Mucosa of stomach (tissue), 1 donor: ENCODE data around the gene NLRP6.

ENCODE experiments used
- H3K27me3 ChIP-seq: one replicate; pipeline ENCODE4 v1.7.0; 2013; ENCODE audit warnings: mild to moderate bottlenecking, low read length; ENCODE audit not compliant: control insufficient read depth, insufficient read depth
- H3K36me3 ChIP-seq: one replicate; pipeline ENCODE4 v1.7.0; 2013; ENCODE audit warnings: low read length; ENCODE audit not compliant: control insufficient read depth, insufficient read depth
- H3K4me1 ChIP-seq: one replicate; pipeline ENCODE4 v1.7.0; 2013; ENCODE audit warnings: mild to moderate bottlenecking, low read length; ENCODE audit not compliant: control insufficient read depth, insufficient read depth
- H3K4me3 ChIP-seq: one replicate; pipeline ENCODE4 v1.7.0; 2013; ENCODE audit warnings: low read length
- H3K9ac ChIP-seq: one replicate; pipeline ENCODE4 v1.7.0; 2013; ENCODE audit warnings: mild to moderate bottlenecking, low read length, moderate library complexity
- H3K9me3 ChIP-seq: one replicate; pipeline ENCODE4 v1.7.0; 2013; ENCODE audit warnings: mild to moderate bottlenecking, low read length, moderate library complexity; ENCODE audit not compliant: control insufficient read depth
- donor health status: Pancreatic carcinoma.

The NLRP6 gene

GRCh38 chr11:293852-294661 is 15.8 kb downstream of the NLRP6 start:
- Histone ChIP-seq H3K4me3 (no peak overlapping the region), H3K36me3 (no peaks in the 10 kb centered on the region), H3K27me3 (peaks cover 26% of the 10 kb centered on the region), H3K4me1 (peaks cover 13% of the 10 kb centered on the region), H3K9me3 (no peaks in the 10 kb centered on the region), H3K9ac (no peak overlapping the region)

GRCh38 chr11:294780-295179 is 16.6 kb downstream of the NLRP6 start:
- Histone ChIP-seq H3K4me1 (peaks cover 8% of the 10 kb centered on the region), H3K9ac (no peak overlapping the region), H3K36me3 (no peaks in the 10 kb centered on the region), H3K4me3 (no peak overlapping the region), H3K9me3 (no peaks in the 10 kb centered on the region), H3K27me3 (peaks cover 28% of the 10 kb centered on the region)

- no peak overlapping the region for H3K9ac ChIP-seq
- H3K9me3 ChIP-seq, result no peaks in the 10 kb centered on the region
- peaks cover 8% of the 10 kb centered on the region for H3K4me1 ChIP-seq
- no peaks in the 10 kb centered on the region for H3K36me3 ChIP-seq
- no peak overlapping the region for H3K4me3 ChIP-seq
- H3K27me3 ChIP-seq, result peaks cover 34% of the 10 kb centered on the region
These were observed 17.4 kb downstream of the NLRP6 start for GRCh38 chr11:295351-296170.

GRCh38 chr11:296171-297050 is 18.2 kb downstream of the NLRP6 start:
- H3K27me3 ChIP-seq, result peaks cover 37% of the 10 kb centered on the region
- H3K4me3 ChIP-seq, result no peak overlapping the region
- no peaks in the 10 kb centered on the region for H3K9me3 ChIP-seq
- H3K9ac ChIP-seq, result no peak overlapping the region
- H3K36me3 ChIP-seq, result no peaks in the 10 kb centered on the region
- peaks cover 8% of the 10 kb centered on the region for H3K4me1 ChIP-seq

GRCh38 chr11:297051-297585 is 18.9 kb downstream of the NLRP6 start:
- Histone ChIP-seq H3K4me3 (no peak overlapping the region), H3K27me3 (peaks cover 37% of the 10 kb centered on the region), H3K9me3 (no peaks in the 10 kb centered on the region), H3K4me1 (peaks cover 8% of the 10 kb centered on the region), H3K9ac (no peak overlapping the region), H3K36me3 (no peaks in the 10 kb centered on the region)

GRCh38 chr11:297586-298405 is 19.6 kb downstream of the NLRP6 start:
- Histone ChIP-seq H3K9me3 (no peaks in the 10 kb centered on the region), H3K9ac (no peak overlapping the region), H3K27me3 (peaks cover 37% of the 10 kb centered on the region), H3K4me1 (peaks cover 8% of the 10 kb centered on the region), H3K36me3 (no peaks in the 10 kb centered on the region), H3K4me3 (no peak overlapping the region)

GRCh38 chr11:298406-299065 is 20.3 kb downstream of the NLRP6 start:
- Histone ChIP-seq H3K9me3 (no peaks in the 10 kb centered on the region), H3K4me3 (no peak overlapping the region), H3K9ac (no peak overlapping the region), H3K36me3 (no peaks in the 10 kb centered on the region), H3K27me3 (peaks cover 37% of the 10 kb centered on the region), H3K4me1 (peaks cover 8% of the 10 kb centered on the region)

GRCh38 chr11:299081-299891 is 21.1 kb downstream of the NLRP6 start, which contains the start of gene IFITM5:
Gene IFITM5, minus strand, starts transcription at chr11:299526. Its CDS starts 36 bp downstream, at chr11:299490.
- peaks cover 37% of the 10 kb centered on the region for H3K27me3 ChIP-seq
- no peaks in the 10 kb centered on the region for H3K36me3 ChIP-seq
- no peak within 1 kb of the TSS for H3K4me3 ChIP-seq
- no peak within 1 kb of the TSS for H3K9ac ChIP-seq
- peaks cover 8% of the 10 kb centered on the region for H3K4me1 ChIP-seq
- no peaks in the 10 kb centered on the region for H3K9me3 ChIP-seq

- Histone ChIP-seq H3K27me3 (peaks cover 37% of the 10 kb centered on the region), H3K9me3 (no peaks in the 10 kb centered on the region), H3K4me1 (peaks cover 8% of the 10 kb centered on the region), H3K36me3 (no peaks in the 10 kb centered on the region), H3K9ac (no peak overlapping the region), H3K4me3 (no peak overlapping the region)
These were observed 21.9 kb downstream of the NLRP6 start for GRCh38 chr11:299951-300735.
